ENCODE measurements around the gene CPLX1.
"Not testable (repeated sequence)": the region's sequence is repeated elsewhere in the genome, so short reads cannot be mapped to it uniquely, and the experiment has no call there.

Gene CPLX1

DNA sequence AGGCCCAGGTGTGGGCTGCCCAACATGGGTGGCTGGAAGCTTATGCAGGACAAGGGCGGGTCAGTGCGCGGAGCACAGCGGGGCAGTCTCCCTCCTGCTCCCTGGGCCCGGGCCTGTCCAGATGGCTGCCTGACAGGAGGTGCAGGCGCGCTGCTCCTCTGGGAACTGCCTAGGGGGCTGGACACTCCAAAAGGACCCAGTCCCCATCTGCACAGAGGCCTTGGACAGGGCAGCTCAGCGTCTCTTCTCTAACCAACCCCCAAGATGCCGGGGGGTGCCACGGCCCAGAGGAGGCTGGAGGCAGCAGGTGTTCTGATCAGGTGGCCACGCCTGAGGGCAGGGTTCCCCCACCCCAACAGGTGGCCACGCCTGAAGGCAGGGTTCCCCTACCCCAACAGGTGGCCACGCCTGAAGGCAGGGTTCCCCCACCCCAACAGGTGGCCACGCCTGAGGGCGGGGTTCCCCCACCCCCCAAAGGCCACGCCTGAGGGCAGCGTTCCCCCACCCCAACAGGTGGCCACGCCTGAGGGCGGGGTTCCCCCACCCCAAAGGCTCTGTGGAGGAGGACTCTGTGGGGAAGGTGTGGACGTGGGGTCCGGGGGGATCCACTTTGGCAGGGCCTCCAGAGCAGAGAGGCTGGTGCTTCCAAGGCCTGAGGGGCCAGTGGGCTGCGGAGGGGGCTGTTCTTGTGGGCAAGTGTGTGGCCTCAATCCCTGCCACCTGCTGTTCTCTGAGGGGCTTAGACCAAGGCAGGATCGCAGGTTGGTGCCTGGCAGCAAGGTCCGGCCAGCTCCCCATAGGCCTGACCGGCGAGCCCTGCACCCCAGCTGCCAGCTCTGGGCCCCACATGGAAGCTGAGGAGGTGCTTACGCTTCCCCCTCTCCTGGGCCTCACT, 36.1 kb downstream of the CPLX1 start:
- no peak for DNase-seq

DNA sequence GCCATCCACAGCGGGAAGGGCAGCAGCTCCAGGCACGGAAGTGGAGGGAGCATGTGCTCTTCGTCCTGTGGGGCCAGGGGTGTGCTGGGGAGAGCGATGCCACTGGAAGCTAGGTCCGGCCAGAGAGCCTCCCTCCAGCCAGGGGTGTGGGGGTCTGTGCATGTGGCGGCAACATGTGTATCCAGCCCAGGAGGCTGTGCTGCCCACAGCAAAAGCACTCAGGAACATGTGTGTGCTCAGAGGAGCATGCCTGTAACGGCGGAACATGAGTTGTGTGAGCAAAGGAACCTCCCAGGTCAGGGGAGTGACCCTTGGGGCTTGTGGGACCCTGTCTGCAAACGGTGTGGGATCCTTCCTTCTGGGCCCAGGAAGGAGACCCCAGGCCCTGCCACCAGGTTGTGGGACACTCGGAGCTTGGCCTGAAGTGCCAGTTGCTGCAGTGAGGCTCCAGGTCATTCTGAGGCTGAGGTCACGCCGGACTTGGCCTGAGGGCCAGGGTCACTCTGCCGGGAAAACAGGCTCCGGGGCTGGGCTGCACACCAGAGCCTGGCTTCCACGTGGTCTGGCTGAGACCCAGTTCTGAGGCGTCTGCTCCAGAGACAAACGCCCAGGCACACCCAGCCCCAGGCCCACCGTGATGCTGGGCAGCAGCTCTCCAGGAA, 37.2 kb downstream of the CPLX1 start:
- DNase-seq: no peak

DNA sequence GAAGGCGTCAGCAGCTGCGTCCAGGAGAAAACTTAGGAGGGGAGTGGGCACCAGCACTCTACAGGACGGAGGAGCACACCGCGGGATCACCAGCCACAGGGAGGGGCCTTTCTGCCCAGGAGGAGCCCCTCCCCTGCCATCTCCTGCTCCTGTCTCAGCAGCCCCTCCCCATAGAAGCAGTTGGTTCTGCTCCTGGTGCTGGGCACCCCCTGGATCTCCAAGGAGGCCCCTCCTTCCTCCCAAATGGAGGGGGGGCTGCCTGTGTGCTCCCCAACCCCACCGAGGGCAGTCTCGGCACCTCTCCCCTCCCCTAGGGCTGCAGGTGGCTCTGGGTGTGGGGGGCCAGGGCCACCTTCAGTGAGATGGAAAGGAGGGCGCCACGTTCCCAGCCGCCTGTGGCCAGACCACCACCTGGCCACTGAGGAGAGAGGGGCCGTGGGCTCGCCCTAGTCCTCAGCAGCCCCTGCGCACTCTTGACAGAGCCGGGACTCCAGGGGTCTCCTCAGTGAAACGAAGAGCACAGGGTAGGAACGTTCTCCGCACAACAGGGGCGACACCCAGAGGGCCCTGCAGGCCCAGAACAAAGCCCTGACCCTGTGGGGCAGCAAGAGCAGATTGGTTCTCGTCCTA, 37.8 kb downstream of the CPLX1 start:
- no peak for DNase-seq

DNA sequence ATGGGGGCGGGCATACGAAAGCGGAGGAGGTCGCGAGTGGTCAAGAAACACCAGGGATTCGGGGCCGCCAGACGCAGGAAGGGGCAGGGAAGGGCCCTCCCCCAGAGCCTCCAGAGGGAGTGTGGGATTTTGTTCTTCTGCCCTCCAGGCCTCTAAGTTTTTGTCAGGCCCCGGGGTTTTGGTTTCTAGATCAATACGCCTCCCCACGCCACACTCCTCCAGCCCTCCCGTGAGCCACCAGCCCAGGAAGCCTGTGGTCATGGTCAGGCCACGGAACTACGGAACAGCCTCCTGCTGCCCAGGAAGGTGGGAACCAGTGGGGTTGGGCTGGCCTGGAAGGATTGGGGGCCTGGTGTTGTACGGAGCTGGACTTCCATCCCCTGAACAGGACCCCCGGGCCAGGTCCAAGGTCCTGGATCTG, 38.4 kb downstream of the CPLX1 start:
- no peak for DNase-seq

DNA sequence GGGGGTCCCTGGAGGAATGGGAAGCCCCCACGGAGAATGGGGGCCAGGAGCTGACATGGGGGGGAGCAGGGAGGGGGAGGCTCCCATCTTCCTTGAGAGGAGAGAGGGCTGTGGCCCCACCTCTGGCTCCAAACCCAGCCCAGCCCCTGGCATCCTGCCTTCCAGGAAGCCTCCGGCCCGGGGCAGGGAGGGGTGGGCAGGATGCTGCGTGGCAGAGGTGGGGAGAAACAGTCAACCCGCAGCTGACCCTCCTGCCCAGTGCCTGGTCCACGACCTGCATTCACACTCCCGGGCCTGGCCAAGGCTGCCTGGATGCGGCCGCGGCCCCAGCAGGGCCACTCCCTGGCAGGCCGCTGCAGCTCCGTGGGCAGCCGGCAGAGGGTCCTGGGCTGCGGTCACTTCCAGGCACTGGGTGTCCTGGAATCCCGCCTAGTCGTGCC, 39.0 kb downstream of the CPLX1 start:
- DNase-seq: no peak

DNA sequence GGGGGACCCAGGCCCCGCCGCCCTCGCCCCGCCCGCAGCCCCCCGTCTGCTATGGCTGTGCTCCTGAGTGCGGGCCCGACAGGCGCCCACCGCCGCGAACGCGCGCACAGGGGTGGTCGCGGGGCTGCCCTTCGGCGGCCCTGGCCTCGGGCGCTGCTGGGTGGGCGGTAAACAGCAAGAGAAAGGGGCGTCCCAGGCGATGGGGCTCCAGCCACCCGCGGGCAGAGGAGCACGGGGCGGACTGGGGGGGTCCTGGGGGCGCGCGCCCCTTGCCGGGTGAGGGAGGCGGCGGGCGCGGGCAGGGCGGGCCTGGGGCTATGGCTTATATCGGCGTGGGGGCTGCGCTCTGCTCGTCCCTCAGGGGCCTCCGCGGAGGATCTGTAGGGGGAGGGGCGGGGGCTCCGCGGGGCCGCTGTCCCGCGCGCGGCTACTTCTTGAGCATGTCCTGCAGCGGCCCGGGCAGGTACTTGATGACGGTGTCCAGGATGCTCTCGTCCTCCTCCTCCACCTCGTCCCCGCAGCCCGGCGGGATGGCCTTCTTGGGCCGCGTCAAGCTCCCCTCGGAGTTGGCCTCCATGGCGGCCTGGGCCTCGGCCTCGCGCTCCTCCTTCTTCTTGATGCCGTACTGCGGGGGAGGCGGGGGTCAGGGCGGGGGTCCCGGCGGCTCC, 39.7 kb downstream of the CPLX1 start:
- no peak for DNase-seq

DNA sequence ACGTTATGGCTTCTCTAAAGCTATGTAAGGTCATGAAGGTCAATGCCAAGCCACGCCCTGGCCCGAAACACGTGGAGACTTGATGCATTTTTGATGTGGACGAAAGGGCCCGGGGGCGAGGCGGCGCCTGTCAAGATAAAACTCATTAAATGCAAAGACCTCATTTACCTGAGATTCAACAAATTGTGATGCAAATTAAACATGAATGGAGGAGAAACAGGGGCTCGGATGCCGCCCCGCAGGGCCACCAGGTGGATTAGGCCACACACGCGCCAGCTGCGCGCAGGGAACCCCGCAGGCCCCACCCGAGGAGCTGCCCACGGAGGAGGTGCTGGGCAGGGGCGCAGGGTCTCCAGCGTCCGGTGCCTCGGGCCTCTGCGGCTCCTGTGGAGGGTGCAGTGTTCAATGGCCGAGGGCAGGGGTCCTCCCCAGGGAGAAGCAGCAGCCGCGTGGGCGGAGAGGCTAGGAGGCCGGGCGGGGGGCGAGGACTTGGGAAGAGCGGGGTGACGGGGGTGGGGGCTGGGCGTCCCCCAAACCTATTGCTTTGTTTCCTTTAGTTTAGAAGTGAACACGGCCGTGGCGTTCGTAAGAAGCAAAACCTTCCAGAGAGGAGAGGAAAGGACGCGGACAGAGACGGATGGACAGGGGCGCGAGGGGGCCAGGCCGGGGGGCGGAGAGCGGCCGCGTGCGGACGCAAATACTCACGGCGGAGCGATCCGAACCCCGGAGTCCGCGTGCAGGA, 40.4 kb downstream of the CPLX1 start:
- no peak for DNase-seq

DNA sequence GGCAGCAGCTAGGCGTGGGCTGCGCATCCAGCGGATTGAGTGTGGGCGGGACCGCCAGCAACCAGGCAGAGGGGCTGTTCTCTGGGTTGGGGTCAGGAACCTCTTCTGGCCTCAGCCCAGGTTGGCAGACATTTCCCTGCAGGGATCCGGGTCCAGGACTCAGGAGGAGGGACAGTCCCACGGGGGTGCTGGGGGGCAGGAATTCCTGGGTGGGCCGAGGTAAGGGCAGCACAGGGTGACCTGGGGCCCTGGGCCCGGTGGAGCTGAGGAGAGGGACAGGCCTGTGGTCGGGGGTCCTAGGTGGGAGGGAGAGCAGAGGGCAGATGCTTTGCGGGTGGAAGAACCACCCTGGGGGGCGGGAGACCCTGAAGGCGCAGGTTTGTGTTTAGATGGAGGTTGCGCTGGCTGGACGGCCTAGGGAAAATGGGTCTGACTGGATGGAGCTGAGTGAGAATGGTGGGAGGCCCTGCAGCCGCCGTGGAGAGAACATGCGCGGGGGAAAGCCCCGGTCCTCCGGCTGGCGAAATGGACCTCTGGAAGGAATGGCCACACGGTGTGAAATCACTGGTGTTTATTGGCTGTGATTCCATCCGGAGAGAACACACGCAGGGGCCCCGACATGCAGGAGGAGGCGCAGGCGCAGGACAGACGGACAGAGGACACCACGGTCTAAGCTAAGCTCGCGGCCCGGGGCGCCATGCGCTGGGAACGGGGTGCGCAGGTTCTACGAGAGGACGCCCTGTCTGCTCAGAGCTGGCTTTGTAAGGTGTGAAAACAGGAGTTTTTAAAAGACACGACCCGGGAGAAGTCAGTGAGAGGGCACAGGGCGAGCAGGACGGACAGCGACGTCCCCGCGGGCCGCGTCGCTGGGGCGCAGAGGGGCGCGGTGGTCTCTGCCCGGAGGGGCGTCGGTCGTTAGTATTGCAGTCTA, 41.3 kb downstream of the CPLX1 start:
- DNase-seq: no peak

DNA sequence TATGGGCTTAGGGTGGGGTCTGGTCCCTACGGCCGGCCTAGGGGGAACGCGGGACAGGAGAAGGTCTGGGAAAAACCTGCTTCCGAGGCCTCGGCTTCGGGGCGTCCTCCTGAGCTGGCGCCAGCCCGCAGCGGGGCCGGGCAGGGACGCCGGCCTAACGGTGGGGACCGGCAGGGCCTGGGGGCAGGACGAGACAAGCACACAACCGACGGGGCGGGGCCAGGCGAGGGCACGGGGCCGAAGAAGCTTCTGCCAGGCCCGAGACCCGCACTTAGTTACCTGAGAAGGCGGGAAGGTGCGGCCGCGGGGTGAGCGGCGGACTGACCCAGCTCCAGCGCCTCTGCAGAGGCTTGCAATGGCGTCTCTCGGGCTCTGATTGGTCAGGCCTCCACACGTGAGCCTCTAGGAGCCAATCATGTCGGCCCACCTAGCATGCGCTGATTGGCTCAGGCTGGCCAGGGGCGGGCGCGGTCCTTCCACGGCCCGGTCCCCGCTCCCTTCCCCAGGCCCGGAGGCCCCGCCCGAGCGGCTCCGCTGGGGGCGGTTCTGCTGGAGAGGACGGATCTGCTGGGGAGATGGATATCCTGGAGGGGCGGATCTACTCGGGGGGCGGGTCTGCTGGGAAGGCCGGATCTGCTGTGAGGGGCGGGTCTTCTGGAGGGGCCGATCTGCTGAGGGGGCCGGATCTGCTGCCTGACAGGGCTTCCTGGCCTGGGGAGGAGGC, 44.3 kb downstream of the CPLX1 start:
- peak; percentile 98 for DNase-seq

DNA sequence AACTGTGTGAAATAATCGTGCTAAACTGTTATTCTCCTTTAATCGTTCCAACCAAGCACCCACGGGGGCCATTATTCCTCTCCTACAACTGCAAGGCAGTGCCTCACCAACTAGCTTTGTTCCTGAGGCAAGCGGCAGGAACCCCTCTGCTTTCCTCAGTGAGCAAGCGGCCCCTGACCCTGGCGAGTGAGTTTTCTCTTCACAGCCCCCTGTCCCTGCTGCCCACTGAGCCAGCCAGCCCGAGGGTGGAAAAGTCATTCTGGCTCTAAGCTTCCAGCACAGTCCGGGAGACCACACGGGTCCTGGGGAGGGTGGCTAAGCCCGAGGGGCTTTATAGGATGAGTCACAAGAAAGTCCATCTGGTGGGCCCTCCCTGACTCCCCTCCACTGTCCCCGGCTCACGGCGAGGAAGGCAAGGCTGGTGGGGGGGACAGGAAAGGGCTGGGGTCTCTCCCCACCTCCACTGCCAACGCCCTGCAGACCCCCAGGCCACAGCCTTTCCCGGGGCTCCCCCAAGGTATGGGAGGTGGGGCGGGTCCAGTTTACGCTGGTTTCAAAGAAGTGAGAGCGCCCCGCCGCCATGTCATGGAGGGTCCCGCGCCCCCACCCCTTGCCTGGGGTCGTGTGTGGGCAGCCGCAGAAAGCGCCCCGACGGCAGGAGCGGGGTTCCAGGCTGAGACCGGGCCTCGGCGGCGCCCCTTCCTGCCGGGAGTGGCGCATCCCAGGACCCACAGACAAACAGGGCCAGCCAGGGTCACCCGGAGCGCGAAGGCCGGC, 45.0 kb downstream of the CPLX1 start:
- DNase-seq: no peak

DNA sequence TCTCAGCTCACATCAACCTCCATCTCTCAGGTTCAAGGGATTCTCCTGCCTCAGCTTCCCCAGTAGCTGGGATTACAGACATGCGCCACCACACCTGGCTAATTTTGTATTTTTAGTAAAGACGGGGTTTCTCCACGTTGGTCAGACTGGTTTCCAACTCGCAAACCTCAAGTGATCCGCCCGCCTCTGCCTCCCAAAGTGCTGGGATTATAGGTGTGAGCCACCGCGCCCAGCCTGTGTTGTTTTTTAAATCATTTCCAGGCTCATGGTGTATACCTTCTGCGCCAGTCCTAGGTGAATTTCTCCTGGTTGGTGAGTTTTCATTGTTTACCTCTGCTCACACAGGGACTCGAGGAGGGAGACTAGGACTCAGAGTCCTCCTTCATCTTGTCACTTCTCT, 45.7 kb downstream of the CPLX1 start:
- DNase-seq: not testable (repeated sequence)

DNA sequence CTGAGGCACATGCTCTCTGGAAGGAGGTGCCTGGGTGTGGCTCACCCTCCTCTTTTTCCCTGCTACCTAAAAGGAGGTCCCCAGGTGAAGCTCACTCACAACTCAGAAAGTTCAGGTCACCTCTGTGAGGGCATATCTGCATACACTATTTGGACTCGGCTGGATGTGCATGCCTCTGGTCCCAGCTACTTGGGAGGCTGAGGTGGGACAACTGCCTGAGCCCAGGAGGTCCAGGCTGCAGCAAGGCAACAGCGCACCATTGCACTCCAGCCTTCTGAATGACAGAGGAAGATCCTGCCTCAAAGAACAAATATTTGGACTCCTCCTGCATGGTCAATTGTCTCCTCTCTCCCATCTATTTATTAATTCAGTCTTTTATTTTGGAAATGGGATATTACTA, 46.4 kb downstream of the CPLX1 start:
- no peak for DNase-seq

DNA sequence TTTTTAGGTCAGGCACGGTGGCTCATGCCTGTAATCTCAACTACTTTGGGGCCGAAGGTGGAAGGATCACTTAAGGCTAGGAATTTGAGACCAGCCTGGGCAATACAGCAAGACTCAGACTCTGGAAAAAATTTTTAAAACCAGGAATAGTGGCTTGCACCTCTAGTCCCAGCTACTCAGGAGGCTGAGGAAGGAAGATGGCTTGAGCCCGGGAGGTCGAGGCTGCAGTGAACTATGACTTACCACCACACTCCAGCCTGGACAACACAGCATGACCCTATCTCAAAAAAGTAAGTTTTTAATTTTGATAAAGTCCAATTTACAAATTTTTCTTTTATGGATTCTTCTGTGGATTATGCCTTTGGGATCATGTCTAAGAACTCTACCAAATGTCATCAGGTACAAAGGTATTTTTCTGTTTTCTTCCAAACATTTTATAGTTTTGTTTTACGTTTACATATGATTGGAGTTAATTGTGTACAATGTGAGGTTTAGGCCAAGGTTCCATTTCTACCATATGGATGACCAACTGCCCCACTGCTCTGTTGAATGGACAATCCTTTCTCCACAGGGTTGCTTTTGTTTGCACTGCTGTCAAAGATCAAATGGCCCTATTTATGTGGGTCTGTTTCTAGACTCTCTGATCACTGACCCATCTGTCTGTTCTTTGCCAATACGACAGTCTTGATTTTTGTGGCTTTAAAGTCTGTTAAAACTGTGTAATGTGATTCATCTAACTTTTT, 48.2 kb downstream of the CPLX1 start:
- no peak for DNase-seq

DNA sequence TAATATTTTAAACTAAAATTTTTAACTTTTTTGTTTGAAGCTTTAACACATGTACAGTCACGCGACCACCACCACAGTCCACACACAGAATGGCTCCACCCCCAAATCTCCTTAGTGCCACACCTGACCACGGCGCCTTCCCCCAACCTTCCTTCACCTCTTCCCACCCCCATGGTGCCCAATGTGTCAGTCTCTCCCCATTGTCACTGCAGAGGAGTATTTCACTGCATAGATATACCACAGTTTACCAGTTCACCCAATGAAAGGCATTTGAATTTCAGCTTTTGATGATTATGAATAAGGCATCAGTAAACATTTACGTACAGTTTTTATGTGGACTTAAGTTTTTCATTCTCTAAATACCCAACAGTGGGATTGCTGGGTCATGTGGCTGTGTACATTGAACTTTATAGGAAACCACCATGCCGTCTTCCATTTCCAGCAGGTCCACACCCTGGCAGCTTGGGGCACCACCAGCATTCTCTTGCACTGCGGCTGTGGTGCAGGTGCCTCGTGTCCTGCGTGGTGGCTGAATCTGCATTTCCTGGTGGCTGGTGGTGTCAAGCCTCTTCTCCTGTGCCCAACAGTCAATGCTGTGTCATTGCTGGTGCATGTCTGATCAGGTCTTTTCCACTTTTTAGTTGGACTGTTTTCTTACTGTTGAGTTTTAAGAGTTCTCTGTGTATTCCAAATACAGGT, 49.0 kb downstream of the CPLX1 start:
- DNase-seq: no peak

DNA sequence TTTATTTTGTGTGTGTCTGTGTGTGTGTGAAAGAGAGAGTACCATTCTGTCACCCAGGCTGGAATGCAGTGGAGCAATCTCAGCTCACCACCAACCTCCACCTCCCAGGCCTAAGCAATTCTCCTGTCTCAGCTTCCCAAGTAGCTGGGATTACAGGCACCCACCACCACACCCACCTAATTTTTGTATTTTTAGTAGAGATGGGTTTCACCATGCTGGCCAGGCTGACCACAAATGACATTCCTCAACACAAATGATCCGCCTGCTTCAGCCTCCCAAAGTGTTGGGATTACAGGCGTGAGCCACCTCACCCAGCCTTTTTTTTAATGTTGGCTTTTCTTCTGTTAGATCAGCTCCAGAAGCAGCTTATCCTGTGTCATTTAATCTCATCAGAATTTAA, 50.4 kb downstream of the CPLX1 start:
- not testable (repeated sequence) for DNase-seq

DNA sequence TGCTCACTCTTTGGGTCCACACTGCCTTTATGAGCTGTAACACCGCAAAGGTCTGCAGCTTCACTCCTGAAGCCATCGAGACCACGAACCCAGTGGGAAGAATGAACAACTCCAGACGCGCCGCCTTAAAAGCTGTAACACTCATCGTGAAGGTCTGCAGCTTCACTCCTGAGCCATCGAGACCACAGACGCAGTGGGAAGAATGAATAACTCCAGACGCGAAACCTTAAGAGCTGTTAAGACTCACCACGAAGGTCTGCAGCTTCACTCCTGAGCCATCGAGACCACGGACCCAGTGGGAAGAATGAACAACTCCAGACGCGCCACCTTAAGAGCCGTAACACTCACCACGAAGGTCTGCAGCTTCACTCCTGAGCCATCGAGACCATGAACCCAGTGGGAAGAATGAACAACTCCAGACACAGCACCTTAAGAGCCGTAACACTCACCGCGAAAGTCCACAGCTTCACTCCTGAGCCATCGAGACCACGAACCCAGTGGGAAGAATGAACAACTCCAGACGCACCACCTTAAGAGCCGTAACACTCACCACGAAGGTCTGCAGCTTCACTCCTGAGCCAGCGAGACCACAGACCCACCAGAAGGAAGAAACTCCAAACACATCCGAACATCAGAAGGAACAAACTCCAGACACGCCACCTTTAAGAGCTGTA, 51.4 kb downstream of the CPLX1 start:
- not testable (repeated sequence) for DNase-seq

DNA sequence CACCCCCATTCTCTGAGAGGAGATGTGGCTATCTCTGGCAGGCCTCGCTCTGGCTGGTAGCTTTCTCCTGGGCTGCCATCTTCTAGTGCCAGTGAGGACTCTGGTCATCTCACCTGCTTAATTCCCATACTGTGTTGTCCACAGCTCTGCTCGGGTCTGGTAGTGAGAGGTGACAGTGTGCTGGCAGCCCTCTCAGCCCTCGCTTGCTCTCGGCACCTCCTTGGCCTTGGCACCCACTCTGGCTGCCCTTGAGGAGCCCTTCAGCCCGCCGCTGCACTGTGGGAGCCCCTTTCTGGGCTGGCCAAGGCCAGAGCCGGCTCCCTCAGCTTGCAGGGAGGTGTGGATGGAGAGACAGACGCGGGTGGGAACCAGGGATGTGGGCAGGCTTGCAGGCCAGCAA, 52.7 kb downstream of the CPLX1 start:
- DNase-seq: no peak

DNA sequence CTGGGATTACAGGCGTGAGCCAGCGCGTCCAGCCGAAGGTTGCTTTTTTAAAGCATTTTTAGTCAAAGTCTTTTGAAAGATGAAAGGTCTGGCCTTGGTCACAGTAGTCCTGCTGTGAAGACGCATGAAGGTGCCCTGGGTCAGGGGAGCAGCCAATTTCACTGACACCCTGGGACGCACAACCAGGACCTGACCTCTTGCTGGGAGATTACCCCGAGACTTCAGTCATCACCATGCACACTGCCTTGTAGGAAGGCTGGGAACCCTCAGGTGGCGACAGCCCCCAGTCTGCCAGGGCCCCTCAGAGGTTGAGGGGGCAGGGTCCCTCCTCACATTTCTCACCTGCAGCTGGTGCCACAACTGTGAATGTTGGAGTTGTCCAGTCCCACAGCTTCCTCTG, 53.2 kb downstream of the CPLX1 start:
- DNase-seq: no peak

All from activated T-cell treated with anti-CD3 and anti-CD28 coated beads for 4 hours (primary cell).